ENCODE data around the gene COX10.
"Not testable (repeated sequence)": the region's sequence is repeated elsewhere in the genome, so short reads cannot be mapped to it uniquely, and the experiment has no call there.

The COX10 gene

GRCh38 chr17:14186443-14186842 lies 117.1 kb downstream of the COX10 start:
- DNase-seq, result not testable (repeated sequence)

GRCh38 chr17:14190774-14191173 lies 121.5 kb downstream of the COX10 start:
- not testable (repeated sequence) for DNase-seq

- not testable (repeated sequence) for DNase-seq
Observed at GRCh38 chr17:14191469-14191868, 122.2 kb downstream of the COX10 start.

GRCh38 chr17:14192039-14192438 lies 122.7 kb downstream of the COX10 start:
- DNase-seq, result not testable (repeated sequence)

GRCh38 chr17:14192636-14193344 lies 123.5 kb downstream of the COX10 start:
- not testable (repeated sequence) for DNase-seq

- no peak for DNase-seq
Observed at GRCh38 chr17:14196377-14196997, 127.2 kb downstream of the COX10 start.

GRCh38 chr17:14197057-14197456 lies 127.8 kb downstream of the COX10 start:
- no peak for DNase-seq

GRCh38 chr17:14197586-14197985 lies 128.3 kb downstream of the COX10 start:
- no peak for DNase-seq

GRCh38 chr17:14198013-14198412 lies 128.7 kb downstream of the COX10 start:
- no peak for DNase-seq

GRCh38 chr17:14198575-14198974 lies 129.3 kb downstream of the COX10 start:
- no peak for DNase-seq

- no peak for DNase-seq
Observed at GRCh38 chr17:14199601-14200000, 130.3 kb downstream of the COX10 start.

- DNase-seq, result no peak
Observed at GRCh38 chr17:14200354-14200753, 131.1 kb downstream of the COX10 start.

GRCh38 chr17:14201021-14201987 lies 132.0 kb downstream of the COX10 start:
- DNase-seq, result no peak

GRCh38 chr17:14201988-14202380 lies 132.7 kb downstream of the COX10 start:
- DNase-seq, result no peak

- DNase-seq, result no peak
Observed at GRCh38 chr17:14202388-14203166, 133.3 kb downstream of the COX10 start.

GRCh38 chr17:14203388-14203787 lies 134.1 kb downstream of the COX10 start:
- DNase-seq, result no peak

- DNase-seq, result no peak
Observed at GRCh38 chr17:14204084-14204483, 134.8 kb downstream of the COX10 start.

GRCh38 chr17:14204546-14204945 lies 135.2 kb downstream of the COX10 start:
- no peak for DNase-seq

- DNase-seq, result no peak
Observed at GRCh38 chr17:14205380-14205779, 136.1 kb downstream of the COX10 start.

- no peak for DNase-seq
Observed at GRCh38 chr17:14205992-14206461, 136.7 kb downstream of the COX10 start.

GRCh38 chr17:14206891-14207290 lies 137.6 kb downstream of the COX10 start:
- no peak for DNase-seq

- no peak for DNase-seq
Observed at GRCh38 chr17:14207791-14208190, 138.5 kb downstream of the COX10 start.

- DNase-seq, result no peak
Observed at GRCh38 chr17:14209215-14209614, 139.9 kb downstream of the COX10 start.

Data from NCI-H187 treated with DMSO at 0.1 percent for 48 hours (cell line).